K562 (cell line): ENCODE results near the gene CLSTN1. TPM values are rescaled to one million over a fixed set of nuclear protein-coding genes. Genes with fewer than 3 reads are reported as not detected.
A peak's percentile ranks its signal among the peaks of the same experiment; 100 is the strongest.

ENCODE experiments used
- AFF4 ChIP-seq: sonication (generic); formaldehyde crosslinking; IDR thresholded peaks from 2 replicates; pipeline ENCODE4 v1.8.0; 2023; ENCODE audit warnings: mild to moderate bottlenecking, missing genetic modification reagents
- COPS2 ChIP-seq: fragments of 450-650 bp; conservative IDR thresholded peaks from 2 replicates; pipeline ENCODE4 v1.6.1; 2016; ENCODE audit warnings: mild to moderate bottlenecking, moderate library complexity
- CTBP1 ChIP-seq: fragments of 450-650 bp; IDR thresholded peaks from 2 replicates; pipeline ENCODE4 v1.6.1; 2016; ENCODE audit warnings: borderline replicate concordance
- GTF3C2 ChIP-seq: IDR thresholded peaks from 3 replicates; pipeline ENCODE4 v1.6.1; 2011; ENCODE audit warnings: borderline replicate concordance, mild to moderate bottlenecking, moderate library complexity; ENCODE audit not compliant: insufficient read length; ENCODE audit errors: extremely low read depth
- KAT7 ChIP-seq: sonication (generic); formaldehyde crosslinking; IDR thresholded peaks from 2 replicates; pipeline ENCODE4 v1.8.0; 2022; ENCODE audit warnings: missing genetic modification reagents, mild to moderate bottlenecking, borderline replicate concordance
- TAF7 ChIP-seq: fragments of 450-650 bp; IDR thresholded peaks from 2 replicates; pipeline ENCODE4 v1.6.1; 2016; ENCODE audit warnings: missing genetic modification characterization, missing compliant biosample characterization
- TAF9B ChIP-seq: fragments of 450-650 bp; IDR thresholded peaks from 2 replicates; pipeline ENCODE4 v1.6.1; 2018; ENCODE audit warnings: mild to moderate bottlenecking; ENCODE audit not compliant: partially characterized antibody
- YBX1 ChIP-seq: fragments of 450-650 bp; IDR thresholded peaks from 2 replicates; pipeline ENCODE4 v1.7.1; 2016; ENCODE audit warnings: mild to moderate bottlenecking
- ZBED1 ChIP-seq: IDR thresholded peaks from 2 replicates; pipeline ENCODE4 v1.6.1; 2014
- ZBTB12 ChIP-seq: fragments of 250-450 bp; sonication (Bioruptor Pico); IDR thresholded peaks from 2 replicates; pipeline ENCODE4 v1.4.0; 2020
- ZC3H4 ChIP-seq: sonication (generic); formaldehyde crosslinking; IDR thresholded peaks from 2 replicates; pipeline ENCODE4 v1.9.0; 2021; ENCODE audit warnings: missing genetic modification reagents, borderline replicate concordance
- ZNF212 ChIP-seq: fragments of 450-650 bp; formaldehyde crosslinking; IDR thresholded peaks from 2 replicates; pipeline ENCODE4 v1.4.0; 2020; ENCODE audit warnings: mild to moderate bottlenecking
- ZNF24 ChIP-seq: fragments of 450-650 bp; IDR thresholded peaks from 2 replicates; pipeline ENCODE4 v1.6.1; 2016
- ZNF518B ChIP-seq: fragments of 250-450 bp; sonication (Bioruptor Pico); IDR thresholded peaks from 2 replicates; pipeline ENCODE4 v1.5.0; 2021; ENCODE audit warnings: mild to moderate bottlenecking, moderate library complexity
- ZNF764 ChIP-seq: fragments of 250-450 bp; sonication (Bioruptor Pico); IDR thresholded peaks from 2 replicates; pipeline ENCODE4 v1.4.0; 2020; ENCODE audit warnings: low read depth, mild to moderate bottlenecking, moderate library complexity
- polyA plus RNA-seq, 8 experiments: library from polyadenylated mRNA; depleted of rRNA in 4 of 8; stranded (reverse) in 5 of 8; unstranded in 3 of 8; fragments of >200 nt; fragmentation: Nextera tagmentation in 2 of 8; fragmentation: Illumina TruSeq in 1 of 8; extraction: Ambion mirVana in 2 of 8; extraction: Trizol in 1 of 8; gene quantifications; 2 replicates each; pipeline versions ENCODE4 v1.2.1 to v1.2.3, GENCODE V29; 2011 to 2014; ENCODE audit warnings: inconsistent platforms in 1 of 8, missing spikeins in 1 of 8
- total RNA-seq, 7 experiments: library from RNA; depleted of rRNA in 6 of 7; stranded (reverse); fragments of >200 nt in 6 of 7; fragmentation: Illumina TruSeq in 2 of 7; extraction: Trizol in 2 of 7; gene quantifications; 2 replicates each; pipeline versions ENCODE4 v1.2.1 to v1.2.3, GENCODE V29; 2011 to 2021; ENCODE audit warnings: low replicate concordance in 1 of 7

The CLSTN1 gene
- total and polyA plus RNA-seq, 9 of the 15 experiments (the other 6 are each of a cell fraction or from before 2014, with no cell fraction given): 1.1 to 32.5 (median 13.3) TPM

- TF ChIP-seq ZNF518B (CRISPR knock-in tag) (no peak), ZBTB12 (CRISPR knock-in tag) (no peak), ZC3H4 (CRISPR knock-in tag) (0 out of 2 replicates have a peak, but pooled peaks have one; percentile 48), TAF7 (tag) (no peak), AFF4 (CRISPR knock-in tag) (no peak), ZNF24 (peak; percentile 55; the same call in 1 of the 2 replicates), TAF9B (no peak), CTBP1 (peak; percentile 55), ZBED1 (0 out of 2 replicates have a peak, but pooled peaks have one; percentile 50), ZNF212 (CRISPR knock-in tag) (no peak), ZNF764 (CRISPR knock-in tag) (no peak), KAT7 (CRISPR knock-in tag) (no peak), YBX1 (no peak), COPS2 (no peak), GTF3C2 (no peak)
These were observed 98.9 kb downstream of the CLSTN1 start (continued) for GRCh38 chr1:9724706-9725476.
